Upper lobe of left lung (tissue), 4 donors: ENCODE data around the gene NOG.

Experiments used
- POLR2A ChIP-seq, 4 donors: fragments of 450-650 bp; IDR thresholded peaks; one replicate each; pipeline ENCODE4 v1.5.1; 2016 to 2017; ENCODE audit warnings: antibody characterized with exemption in 4 of 4, mild to moderate bottlenecking in 2 of 4
- TF ChIP-seq, protein P1 (sequence below), 6 experiments: fragments of 450-650 bp in 4 of 6; fragments of 200-600 bp in 2 of 6; sonication (generic) in 2 of 6; IDR thresholded peaks; one replicate each; pipeline ENCODE4 v1.5.1; 2016 to 2019; ENCODE audit warnings: antibody characterized with exemption in 6 of 6

- TF ChIP-seq, protein P1, sequence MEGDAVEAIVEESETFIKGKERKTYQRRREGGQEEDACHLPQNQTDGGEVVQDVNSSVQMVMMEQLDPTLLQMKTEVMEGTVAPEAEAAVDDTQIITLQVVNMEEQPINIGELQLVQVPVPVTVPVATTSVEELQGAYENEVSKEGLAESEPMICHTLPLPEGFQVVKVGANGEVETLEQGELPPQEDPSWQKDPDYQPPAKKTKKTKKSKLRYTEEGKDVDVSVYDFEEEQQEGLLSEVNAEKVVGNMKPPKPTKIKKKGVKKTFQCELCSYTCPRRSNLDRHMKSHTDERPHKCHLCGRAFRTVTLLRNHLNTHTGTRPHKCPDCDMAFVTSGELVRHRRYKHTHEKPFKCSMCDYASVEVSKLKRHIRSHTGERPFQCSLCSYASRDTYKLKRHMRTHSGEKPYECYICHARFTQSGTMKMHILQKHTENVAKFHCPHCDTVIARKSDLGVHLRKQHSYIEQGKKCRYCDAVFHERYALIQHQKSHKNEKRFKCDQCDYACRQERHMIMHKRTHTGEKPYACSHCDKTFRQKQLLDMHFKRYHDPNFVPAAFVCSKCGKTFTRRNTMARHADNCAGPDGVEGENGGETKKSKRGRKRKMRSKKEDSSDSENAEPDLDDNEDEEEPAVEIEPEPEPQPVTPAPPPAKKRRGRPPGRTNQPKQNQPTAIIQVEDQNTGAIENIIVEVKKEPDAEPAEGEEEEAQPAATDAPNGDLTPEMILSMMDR (IDR thresholded peaks at IDR 0.05): no peak
- TF ChIP-seq POLR2A (IDR thresholded peaks at IDR 0.05): no peak
These were observed 3.4 kb downstream of the NOG start for GRCh38 chr17:56596691-56597494.
